DND-41 (cell line): ENCODE results near the gene SLC25A13.

Source experiments
- ATAC-seq: fragments of 200-7000 bp; cut with Tn5 transposase; 3 replicates; pipeline ENCODE4 v1.9.1; 2021; ENCODE audit warnings: low read depth; ENCODE audit not compliant: insufficient read depth
- DNase-seq: peaks from one replicate; pipeline ENCODE4 v3.0.0-alpha.2; 2020
- H2AFZ ChIP-seq: 2 replicates; pipeline ENCODE4 v1.6.0; 2012; ENCODE audit warnings: low read depth, low read length
- H3K27ac ChIP-seq: 2 replicates; pipeline ENCODE4 v1.5.1; 2012; ENCODE audit warnings: low read length, inconsistent platforms
- H3K27me3 ChIP-seq: fragments of 200-600 bp; sonication (generic); 2 replicates; pipeline ENCODE4 v1.6.0; 2012; ENCODE audit warnings: low read length, mild to moderate bottlenecking, inconsistent platforms; ENCODE audit not compliant: insufficient read depth, poor library complexity
- H3K36me3 ChIP-seq: 2 replicates; pipeline ENCODE4 v1.5.1; 2012; ENCODE audit warnings: low read length, inconsistent platforms; ENCODE audit not compliant: insufficient read depth
- H3K4me1 ChIP-seq: 2 replicates; pipeline ENCODE4 v1.5.1; 2012; ENCODE audit warnings: mild to moderate bottlenecking, low read length; ENCODE audit not compliant: insufficient read depth
- H3K4me2 ChIP-seq: 2 replicates; pipeline ENCODE4 v1.6.0; 2012; ENCODE audit warnings: mild to moderate bottlenecking, moderate library complexity, low read length, inconsistent platforms; ENCODE audit not compliant: insufficient read depth
- H3K4me3 ChIP-seq, 2 experiments: fragments of 200-600 bp in 1 of 2; shearing (Covaris generic) in 1 of 2; 2 replicates each; pipeline ENCODE4 v1.5.1; 2012 to 2016; ENCODE audit warnings: inconsistent platforms in 2 of 2, low read length in 2 of 2, mild to moderate bottlenecking in 2 of 2, low read depth in 1 of 2, moderate library complexity in 1 of 2
- H3K79me2 ChIP-seq: 2 replicates; pipeline ENCODE4 v1.6.0; 2012; ENCODE audit warnings: low read length, inconsistent platforms; ENCODE audit not compliant: insufficient read depth
- H3K9ac ChIP-seq: 2 replicates; pipeline ENCODE4 v1.6.0; 2012; ENCODE audit warnings: low read depth, mild to moderate bottlenecking, inconsistent platforms, low read length, moderate library complexity
- H3K9me3 ChIP-seq: 2 replicates; pipeline ENCODE4 v1.5.1; 2012; ENCODE audit warnings: low read length, moderate library complexity, mild to moderate bottlenecking, inconsistent platforms; ENCODE audit not compliant: insufficient read depth, severe bottlenecking
- H4K20me1 ChIP-seq: 2 replicates; pipeline ENCODE4 v1.6.0; 2012; ENCODE audit warnings: low read length; ENCODE audit not compliant: insufficient read depth
- CTCF ChIP-seq: IDR thresholded peaks from 2 replicates; pipeline ENCODE4 v1.5.1; 2012; ENCODE audit warnings: borderline replicate concordance, low read length, moderate library complexity, mild to moderate bottlenecking; ENCODE audit not compliant: poor library complexity, severe bottlenecking; ENCODE audit errors: extremely low read depth
- EZH2 ChIP-seq: IDR thresholded peaks from 3 replicates; pipeline ENCODE4 v1.6.1; 2012; ENCODE audit warnings: borderline replicate concordance, low read depth, mild to moderate bottlenecking, moderate library complexity, low read length, inconsistent platforms; ENCODE audit not compliant: severe bottlenecking

SLC25A13 gene

DNA sequence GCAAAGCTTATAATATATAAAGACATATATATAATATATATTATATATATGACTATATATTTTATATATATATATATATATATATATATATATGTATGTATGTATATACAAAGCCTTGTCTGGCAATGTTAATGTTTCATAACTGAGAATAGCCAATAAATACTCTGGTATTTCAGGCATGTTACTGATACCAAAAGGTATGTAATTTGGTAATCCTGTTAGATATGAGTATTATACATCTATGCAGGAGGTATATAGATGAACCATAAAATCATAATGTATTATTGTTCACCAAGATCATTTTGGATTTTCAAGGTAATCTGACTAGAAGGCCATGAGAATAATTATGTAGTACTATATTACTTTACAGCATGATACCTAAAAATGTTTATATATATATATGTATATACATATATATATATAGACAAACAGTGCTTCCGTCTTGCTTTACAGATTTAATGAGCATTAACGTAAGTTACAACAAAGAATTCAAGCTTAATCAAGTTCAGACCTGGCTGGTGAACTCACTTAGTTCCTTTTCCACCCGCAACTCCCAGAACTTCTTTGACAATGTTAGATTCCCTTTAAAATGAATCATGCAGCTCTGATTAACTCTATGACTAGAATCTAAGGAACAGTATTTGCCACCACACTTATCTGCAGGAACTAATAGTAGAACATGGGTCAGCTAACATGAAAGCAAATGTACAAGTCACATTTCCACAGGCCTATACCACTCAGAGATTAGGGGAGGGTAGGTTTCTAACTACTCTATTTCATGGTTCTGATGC lies 82.7 kb downstream of the SLC25A13 start:
- ATAC-seq (no peak), DNase-seq (no peak)
- Histone ChIP-seq H3K4me2 (no peak overlapping the region), H3K9me3 (no peaks in the 10 kb centered on the region), H3K27me3 (no peaks in the 10 kb centered on the region), H2AFZ (no peak overlapping the region), H3K4me1 (no peaks in the 10 kb centered on the region), H3K9ac (no peak overlapping the region), H3K4me3 (no peak overlapping the region), H3K27ac (no peak overlapping the region), H3K79me2 (no peaks in the 10 kb centered on the region), H3K36me3 (no peaks in the 10 kb centered on the region), H4K20me1 (no peaks in the 10 kb centered on the region)
- no peak for TF ChIP-seq CTCF
- no peak for TF ChIP-seq EZH2

DNA sequence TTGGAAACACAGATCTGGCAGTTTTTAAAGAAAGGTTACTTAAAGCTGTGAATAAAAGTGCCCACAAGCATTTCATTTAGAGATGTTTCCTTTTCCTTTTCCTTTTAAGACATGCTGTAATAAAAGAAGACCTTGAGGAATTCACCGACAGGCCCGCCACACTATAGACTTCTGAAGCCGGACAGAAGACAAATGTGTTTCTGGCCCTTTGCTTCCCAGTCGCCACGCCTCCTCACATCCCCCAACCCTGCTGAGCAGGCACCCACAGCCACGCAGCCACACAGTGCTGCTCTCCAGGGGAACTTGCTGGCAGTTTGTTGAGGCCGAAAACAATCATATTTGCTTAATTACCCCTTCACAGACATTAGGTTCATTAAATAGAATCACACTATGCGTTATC lies 83.4 kb downstream of the SLC25A13 start:
- H3K36me3 ChIP-seq, result no peaks in the 10 kb centered on the region
- H3K4me1 ChIP-seq, result no peaks in the 10 kb centered on the region
- no peaks in the 10 kb centered on the region for H3K27me3 ChIP-seq
- no peak overlapping the region for H3K4me2 ChIP-seq
- H3K4me3 ChIP-seq, result no peak overlapping the region
- no peak for TF ChIP-seq EZH2
- no peak for TF ChIP-seq CTCF
- DNase-seq (no peak), ATAC-seq (no peak)
- no peak overlapping the region for H3K9ac ChIP-seq
- H4K20me1 ChIP-seq, result no peaks in the 10 kb centered on the region
- H3K9me3 ChIP-seq, result no peaks in the 10 kb centered on the region
- no peak overlapping the region for H2AFZ ChIP-seq
- no peak overlapping the region for H3K27ac ChIP-seq
- no peaks in the 10 kb centered on the region for H3K79me2 ChIP-seq

- Histone ChIP-seq H3K4me1 (no peaks in the 10 kb centered on the region), H3K4me3 (no peak overlapping the region), H3K27ac (no peak overlapping the region), H3K27me3 (no peaks in the 10 kb centered on the region), H4K20me1 (no peaks in the 10 kb centered on the region), H2AFZ (no peak overlapping the region), H3K79me2 (no peaks in the 10 kb centered on the region), H3K36me3 (no peaks in the 10 kb centered on the region), H3K4me2 (no peak overlapping the region), H3K9ac (no peak overlapping the region), H3K9me3 (no peaks in the 10 kb centered on the region)
- TF ChIP-seq EZH2, result no peak
- TF ChIP-seq CTCF, result no peak
- DNase-seq (no peak), ATAC-seq (no peak)
Observed at GRCh38 chr7:96237040-96237439, 84.9 kb downstream of the SLC25A13 start.
